Frontal cortex (tissue), 4 donors: Measurements from ENCODE around the gene PI4KA. TPM values are rescaled to one million over a fixed set of nuclear protein-coding genes. Genes with fewer than 3 reads are reported as not detected.
"Not testable (repeated sequence)": the region's sequence is repeated elsewhere in the genome, so short reads cannot be mapped to it uniquely, and the experiment has no call there.

Experiments
- DNase-seq, 2 donors: peaks; one replicate each; pipeline ENCODE4 v3.0.0; 2012; ENCODE audit warnings: low spot score in 2 of 2
- FAIRE-seq: peaks from 2 replicates; lab custom pipeline; 2012; peaks lifted over from hg19 to GRCh38; lab: Jason Lieb, UNC
- total RNA-seq: library from RNA; depleted of rRNA; stranded (reverse); fragments of >200 nt; gene quantifications from one replicate; pipeline ENCODE4 v1.2.3, GENCODE V29; 2014
- donor health status: control.
- donor health status: control.
- donor health status: control.

PI4KA gene
- total RNA-seq, 1 donor from 2014 or later = 67.7 TPM

DNA sequence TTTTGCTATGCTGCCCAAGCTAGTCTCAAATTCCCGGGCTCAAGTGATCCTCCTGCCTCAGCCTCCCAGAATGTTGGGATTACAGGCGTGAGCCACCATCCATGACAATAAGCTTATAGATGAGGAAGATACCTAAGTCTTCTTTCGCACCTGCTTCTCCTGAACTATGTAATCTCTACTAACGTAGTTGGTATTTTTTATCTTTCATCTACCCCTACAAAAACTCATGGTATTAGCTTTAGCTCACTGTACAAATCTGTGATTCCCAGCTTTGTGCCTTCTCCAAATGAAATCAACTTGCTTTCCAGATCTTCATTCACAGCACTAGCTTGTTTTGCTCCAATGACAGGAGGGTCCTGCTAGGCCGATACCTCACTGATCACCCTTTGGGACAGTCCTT lies 36.4 kb downstream of the PI4KA start:
- no peak for FAIRE-seq
- no peak for DNase-seq

- FAIRE-seq, DNase-seq: not testable (repeated sequence)
Observed at GRCh38 chr22:20821717-20822239, 36.8 kb downstream of the PI4KA start.

- no peak for DNase-seq
- FAIRE-seq = no peak
Observed at GRCh38 chr22:20819471-20819870, 39.1 kb downstream of the PI4KA start.

GRCh38 chr22:20818471-20818870 lies 40.1 kb downstream of the PI4KA start:
- FAIRE-seq = no peak
- no peak for DNase-seq

GRCh38 chr22:20816559-20816958 lies 42.1 kb downstream of the PI4KA start:
- DNase-seq = no peak
- no peak for FAIRE-seq

DNA sequence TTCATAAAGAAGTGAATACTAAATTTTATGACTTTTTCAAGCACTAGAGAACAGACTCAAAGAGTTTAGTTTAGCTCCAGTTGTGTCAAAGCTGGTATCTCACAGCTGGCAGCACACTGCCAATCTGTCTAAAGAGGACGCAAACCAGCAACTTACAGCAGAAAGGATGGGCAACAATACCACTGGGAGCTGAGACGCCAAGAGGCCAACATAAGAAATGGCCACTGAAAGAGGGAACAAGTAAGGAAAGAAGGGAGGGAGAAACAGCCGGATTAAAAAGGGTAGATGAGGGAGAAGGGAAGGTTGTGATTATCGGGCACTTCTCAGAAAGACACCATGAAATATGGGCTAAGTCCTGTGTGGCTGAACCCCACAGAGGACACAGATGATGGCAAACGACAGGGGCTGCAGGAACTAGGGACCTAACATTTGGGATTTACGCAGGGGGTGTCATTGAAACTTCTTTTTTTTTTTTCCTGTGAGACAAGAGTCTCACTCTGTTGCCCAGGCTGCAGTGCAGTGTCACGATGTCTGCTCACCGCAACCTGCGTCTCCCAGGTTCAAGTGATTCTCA lies 43.0 kb downstream of the PI4KA start:
- DNase-seq (no peak), FAIRE-seq (no peak)

DNA sequence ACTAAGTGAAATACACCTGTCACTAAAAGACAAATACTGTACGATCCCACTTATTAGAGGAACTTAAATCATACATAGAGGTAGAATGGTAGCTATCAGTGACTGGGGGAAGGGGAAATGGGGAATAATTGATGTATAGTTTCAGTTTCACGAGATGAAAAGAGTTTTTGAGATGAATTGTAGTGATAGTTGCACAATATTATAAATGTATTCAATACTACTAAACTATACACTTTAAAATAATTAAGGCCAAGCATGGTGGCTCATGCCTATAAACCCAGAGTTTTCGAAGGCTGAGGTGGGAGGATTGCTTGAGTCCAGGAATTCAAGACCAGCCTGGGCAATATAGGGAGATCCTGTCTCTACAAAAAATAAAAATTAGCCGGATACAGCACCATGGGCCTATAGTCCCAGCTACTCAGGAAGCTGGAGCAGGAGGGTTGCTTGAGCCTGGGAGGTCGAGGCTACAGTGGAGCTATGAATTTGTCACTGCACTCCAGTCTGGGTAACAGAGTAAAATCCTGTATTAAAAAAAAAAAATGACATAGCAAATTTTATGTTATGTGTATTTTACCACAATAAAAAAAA lies 44.3 kb downstream of the PI4KA start:
- DNase-seq = no peak
- FAIRE-seq = no peak

GRCh38 chr22:20813056-20813455 lies 45.6 kb downstream of the PI4KA start:
- FAIRE-seq (no peak), DNase-seq (no peak)

GRCh38 chr22:20811971-20812660 lies 46.5 kb downstream of the PI4KA start:
- no peak for FAIRE-seq

DNA sequence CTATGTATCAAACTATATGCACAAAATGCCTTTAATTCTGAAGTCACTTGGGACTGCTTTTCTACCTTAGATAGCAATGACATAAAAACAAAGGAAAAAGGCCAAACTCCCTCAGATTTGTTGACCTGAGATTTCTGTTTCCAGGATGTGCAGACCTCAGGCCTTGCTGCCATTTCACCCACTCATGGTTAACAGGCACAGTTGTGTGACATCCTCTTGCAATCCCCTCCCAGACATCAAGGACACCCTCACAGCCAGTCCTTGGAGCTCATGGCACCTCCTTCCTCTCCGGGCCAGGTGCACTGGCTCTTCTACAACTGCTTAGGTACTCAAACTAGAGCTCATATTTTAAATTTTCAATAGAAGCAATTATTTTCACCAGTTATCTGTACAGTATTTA lies 47.4 kb downstream of the PI4KA start:
- no peak for FAIRE-seq
- no peak for DNase-seq

More at GRCh38 chr22:20811971-20812660, 46.5 kb downstream of the PI4KA start:
- DNase-seq = no peak

GRCh38 chr22:20810645-20811044 lies 48.0 kb downstream of the PI4KA start:
- no peak for DNase-seq
- no peak for FAIRE-seq

DNA sequence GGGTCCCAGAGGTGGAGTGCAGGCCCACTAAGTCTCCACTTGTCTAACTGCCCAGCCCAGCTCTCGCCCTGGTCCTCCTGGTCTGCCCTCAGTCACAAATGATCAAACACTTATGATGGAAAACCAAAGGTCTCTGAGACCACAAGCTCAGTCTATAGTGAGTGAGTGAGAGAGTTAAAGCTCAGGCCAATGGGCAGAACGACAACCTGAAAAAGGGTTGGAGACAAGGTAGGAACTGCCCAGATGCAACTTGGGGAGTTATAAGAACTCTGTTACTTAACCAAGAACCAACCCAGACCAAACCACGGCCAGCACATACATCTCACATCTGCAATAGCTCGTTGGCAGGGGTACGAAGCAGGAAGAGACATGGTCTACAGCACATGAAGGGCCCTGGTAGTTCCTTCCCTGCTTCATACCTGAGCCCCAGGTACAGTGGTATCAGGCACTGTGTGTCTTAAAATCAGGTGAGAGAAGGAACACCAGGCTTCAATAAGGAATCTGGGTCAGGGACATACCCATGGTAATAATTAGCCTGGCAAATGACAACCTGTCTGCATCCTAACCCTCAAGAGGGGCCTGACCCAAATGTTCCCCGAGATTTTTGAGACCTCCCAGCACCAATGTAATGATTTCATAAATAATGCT lies 48.9 kb downstream of the PI4KA start:
- DNase-seq (no peak), FAIRE-seq (no peak)

- no peak for FAIRE-seq
Observed at GRCh38 chr22:20808844-20809243, 49.8 kb downstream of the PI4KA start.

GRCh38 chr22:20807315-20807752 lies 51.3 kb downstream of the PI4KA start:
- FAIRE-seq = no peak
- peak in 1 of 2 donors; percentile 46 for DNase-seq

More at GRCh38 chr22:20808844-20809243, 49.8 kb downstream of the PI4KA start:
- no peak for DNase-seq

DNA sequence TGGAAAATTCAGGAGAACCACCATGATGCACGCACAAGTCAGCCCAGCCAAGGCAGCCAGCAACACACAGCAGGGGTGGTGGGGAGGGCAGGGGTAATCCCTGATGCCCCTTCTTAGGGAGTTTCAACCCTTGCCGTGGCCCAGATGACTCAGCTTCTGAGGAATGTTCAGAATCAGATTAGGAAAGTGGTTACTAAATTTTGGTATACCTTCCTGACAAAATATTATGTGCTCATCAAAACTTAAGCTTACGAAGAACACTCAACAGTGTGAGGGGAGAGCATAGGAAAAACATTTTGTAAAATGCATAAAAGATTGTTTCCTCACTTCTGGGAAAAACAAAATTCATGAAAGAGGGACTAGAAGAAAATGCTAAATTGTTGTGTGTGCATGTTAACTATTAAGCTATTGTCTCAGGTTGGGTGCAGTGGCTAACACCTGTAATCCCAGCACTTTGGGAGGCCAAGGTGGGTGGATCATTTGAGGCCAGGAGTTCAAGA lies 52.6 kb downstream of the PI4KA start:
- FAIRE-seq (no peak), DNase-seq (no peak)

GRCh38 chr22:20804650-20805049 lies 54.0 kb downstream of the PI4KA start:
- FAIRE-seq = no peak
- DNase-seq = no peak

GRCh38 chr22:20803696-20804324 lies 54.8 kb downstream of the PI4KA start:
- FAIRE-seq = no peak
- no peak for DNase-seq

GRCh38 chr22:20802922-20803553 lies 55.6 kb downstream of the PI4KA start:
- FAIRE-seq (no peak), DNase-seq (no peak)

DNA sequence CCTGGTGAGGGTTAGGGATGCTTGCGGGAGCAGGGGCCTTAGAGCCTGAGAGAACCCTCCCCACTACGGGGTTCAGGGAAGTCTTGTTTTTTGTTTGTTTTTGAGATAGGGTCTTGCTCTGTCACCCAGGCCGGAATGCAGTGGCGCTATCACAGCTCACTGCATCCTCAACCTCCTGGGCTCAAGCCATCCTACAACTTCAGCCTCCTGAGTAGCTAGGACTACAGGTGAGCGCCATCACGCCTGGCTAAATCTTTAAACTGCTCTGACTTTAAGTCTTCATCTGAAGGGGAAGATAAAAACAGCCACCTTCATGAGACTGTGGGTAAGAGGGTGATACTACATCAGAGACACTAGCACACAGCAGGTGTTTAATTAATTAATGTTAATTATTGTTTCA lies 56.2 kb downstream of the PI4KA start:
- DNase-seq (no peak), FAIRE-seq (no peak)
